HFF-Myc (cell line): ENCODE data around the gene ATRAID.

Experiments used
- DNase-seq: peaks from one replicate; pipeline ENCODE4 v3.0.0-alpha.2; 2011; ENCODE audit warnings: low read depth; ENCODE audit errors: extremely low read depth
- H3K4me3 ChIP-seq: replicated peaks from 2 replicates; pipeline ENCODE4 v1.5.1; 2011; ENCODE audit warnings: low read depth, mild to moderate bottlenecking, control low read depth, low read length
- TF ChIP-seq, protein P1 (sequence below): IDR thresholded peaks from 2 replicates; pipeline ENCODE4 v1.5.1; 2012; ENCODE audit warnings: mild to moderate bottlenecking, low read depth, low read length, control low read depth; ENCODE audit errors: missing control alignments

The ATRAID gene

GRCh38 chr2:27231921-27232320, 20.1 kb downstream of the ATRAID start:
- DNase-seq: no peak
- TF ChIP-seq, protein P1, sequence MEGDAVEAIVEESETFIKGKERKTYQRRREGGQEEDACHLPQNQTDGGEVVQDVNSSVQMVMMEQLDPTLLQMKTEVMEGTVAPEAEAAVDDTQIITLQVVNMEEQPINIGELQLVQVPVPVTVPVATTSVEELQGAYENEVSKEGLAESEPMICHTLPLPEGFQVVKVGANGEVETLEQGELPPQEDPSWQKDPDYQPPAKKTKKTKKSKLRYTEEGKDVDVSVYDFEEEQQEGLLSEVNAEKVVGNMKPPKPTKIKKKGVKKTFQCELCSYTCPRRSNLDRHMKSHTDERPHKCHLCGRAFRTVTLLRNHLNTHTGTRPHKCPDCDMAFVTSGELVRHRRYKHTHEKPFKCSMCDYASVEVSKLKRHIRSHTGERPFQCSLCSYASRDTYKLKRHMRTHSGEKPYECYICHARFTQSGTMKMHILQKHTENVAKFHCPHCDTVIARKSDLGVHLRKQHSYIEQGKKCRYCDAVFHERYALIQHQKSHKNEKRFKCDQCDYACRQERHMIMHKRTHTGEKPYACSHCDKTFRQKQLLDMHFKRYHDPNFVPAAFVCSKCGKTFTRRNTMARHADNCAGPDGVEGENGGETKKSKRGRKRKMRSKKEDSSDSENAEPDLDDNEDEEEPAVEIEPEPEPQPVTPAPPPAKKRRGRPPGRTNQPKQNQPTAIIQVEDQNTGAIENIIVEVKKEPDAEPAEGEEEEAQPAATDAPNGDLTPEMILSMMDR: no peak
- H3K4me3 ChIP-seq: no peak overlapping the region

GRCh38 chr2:27233341-27233740, 21.5 kb downstream of the ATRAID start:
- no peak for DNase-seq
- no peak overlapping the region for H3K4me3 ChIP-seq
- TF ChIP-seq, protein P1: no peak

- TF ChIP-seq, protein P1: no peak
- no peak for DNase-seq
- no peak overlapping the region for H3K4me3 ChIP-seq
Measured at GRCh38 chr2:27236136-27236535, 24.3 kb downstream of the ATRAID start.

DNA sequence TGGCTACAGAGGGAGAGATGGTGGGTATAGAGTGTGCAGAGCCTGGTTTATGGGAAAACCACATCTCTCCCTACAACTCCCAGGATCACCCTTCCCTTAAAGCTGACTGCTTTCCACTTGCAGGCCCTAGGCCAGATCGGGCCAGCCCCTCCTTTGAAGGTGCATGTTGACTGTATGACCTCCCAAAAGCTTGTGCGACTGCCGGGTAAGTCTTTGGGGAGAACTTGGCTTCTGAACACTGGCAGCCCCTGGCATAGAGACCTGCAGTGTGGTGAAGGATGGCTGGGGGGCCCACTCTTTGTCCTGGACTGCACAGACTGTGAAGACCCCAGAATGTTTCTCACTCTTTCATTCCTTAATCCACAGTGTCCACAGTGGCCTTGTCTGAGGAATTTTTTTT, 24.8 kb downstream of the ATRAID start:
- TF ChIP-seq, protein P1: no peak
- DNase-seq: no peak
- H3K4me3 ChIP-seq: no peak overlapping the region

GRCh38 chr2:27237341-27237945, 25.6 kb downstream of the ATRAID start:
- TF ChIP-seq, protein P1: no peak
- DNase-seq: no peak
- no peak overlapping the region for H3K4me3 ChIP-seq

DNA sequence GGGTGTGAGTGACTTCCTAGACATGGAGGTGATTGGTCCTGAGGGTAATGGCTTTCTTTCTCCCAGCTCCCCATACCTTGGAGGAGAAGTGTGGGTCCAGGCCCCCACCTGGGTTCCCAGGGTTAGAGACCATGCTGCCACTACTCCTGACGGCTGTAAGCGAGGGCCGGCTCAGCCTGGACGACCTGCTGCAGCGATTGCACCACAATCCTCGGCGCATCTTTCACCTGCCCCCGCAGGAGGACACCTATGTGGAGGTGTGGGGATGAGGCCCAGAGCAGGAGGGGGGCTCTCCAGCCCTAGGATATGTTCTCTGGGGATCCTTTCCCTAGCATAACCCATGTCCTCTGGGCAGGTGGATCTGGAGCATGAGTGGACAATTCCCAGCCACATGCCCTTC, 27.1 kb downstream of the ATRAID start:
- DNase-seq: no peak
- no peak overlapping the region for H3K4me3 ChIP-seq
- TF ChIP-seq, protein P1: no peak

DNA sequence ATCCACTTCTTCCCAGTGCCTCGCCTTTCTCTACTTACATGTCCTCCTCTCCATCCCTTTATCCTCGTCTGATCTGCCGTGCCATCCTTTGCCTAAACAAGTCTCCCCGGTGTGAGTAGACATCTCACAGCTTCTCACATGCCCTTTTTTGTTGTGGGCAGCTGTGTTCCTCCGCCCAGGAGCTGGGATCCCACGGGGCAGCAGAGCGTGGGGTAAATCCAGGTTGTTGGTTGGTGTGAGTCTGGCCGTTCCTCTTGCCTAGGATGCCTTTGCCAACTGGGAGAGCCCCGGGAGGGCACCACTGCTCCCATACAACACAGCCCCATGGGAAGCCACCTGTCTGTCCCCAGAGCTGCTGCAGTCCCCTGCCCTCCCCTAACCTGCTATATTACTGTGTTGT, 28.6 kb downstream of the ATRAID start:
- TF ChIP-seq, protein P1: no peak
- no peak for DNase-seq
- no peak overlapping the region for H3K4me3 ChIP-seq
